Caco-2 (cell line): ENCODE measurements around the gene CDC42SE2. TPM values are rescaled to one million over a fixed set of nuclear protein-coding genes. Genes with fewer than 3 reads are reported as not detected.

Experiments
- BruUV-seq: library from RNA; stranded (reverse); fragments of 400-500 nt; replicated peaks from 2 replicates; lab custom pipeline; 2021; lab: Mats Ljungman, UMichigan
- CTCF ChIA-PET: fragments of 300-600 bp; sonication (Branson Sonifier 250); formaldehyde crosslinking; loops from one replicate; lab custom pipeline; 2022; ENCODE audit warnings: antibody characterized with exemption; lab: Charles Lee
- POLR2A ChIA-PET: fragments of 300-600 bp; sonication (Branson Sonifier 250); formaldehyde crosslinking; loops from one replicate; lab custom pipeline; 2022; ENCODE audit warnings: antibody characterized with exemption; lab: Charles Lee
- DNase-seq, 2 experiments: peaks; one replicate each; pipeline versions ENCODE4 v3.0.0 to v3.0.0-alpha.2; 2020 to 2022
- H3K27me3 ChIP-seq: replicated peaks from 2 replicates; pipeline ENCODE4 v1.6.0; 2011; ENCODE audit warnings: low read length; ENCODE audit not compliant: control insufficient read depth, insufficient read depth
- H3K36me3 ChIP-seq: 2 replicates; pipeline ENCODE4 v1.5.1; 2011; ENCODE audit warnings: low read length; ENCODE audit not compliant: control insufficient read depth, insufficient read depth
- H3K4me1 ChIP-seq: fragments of 250-450 bp; sonication (Bioruptor Pico); 2 replicates; pipeline ENCODE4 v1.5.1; 2020; ENCODE audit warnings: mild to moderate bottlenecking
- H3K4me3 ChIP-seq: 2 replicates; pipeline ENCODE4 v1.5.1; 2011; ENCODE audit warnings: low read depth, mild to moderate bottlenecking, control low read depth, low read length
- H3K9me3 ChIP-seq: fragments of 250-450 bp; sonication (Bioruptor Pico); 2 replicates; pipeline ENCODE4 v1.5.1; 2020; ENCODE audit warnings: mild to moderate bottlenecking, moderate library complexity
- H3K27ac Mint-ChIP-seq: one replicate; pipeline ENCODE4 v1.8.0; 2022; ENCODE audit warnings: mixed read lengths; ENCODE audit not compliant: unreplicated experiment
- H3K27me3 Mint-ChIP-seq: one replicate; pipeline ENCODE4 v1.8.0; 2022; ENCODE audit warnings: mixed read lengths; ENCODE audit not compliant: insufficient read depth, unreplicated experiment
- H3K36me3 Mint-ChIP-seq: one replicate; pipeline ENCODE4 v1.8.0; 2022; ENCODE audit warnings: mild to moderate bottlenecking, mixed read lengths; ENCODE audit not compliant: insufficient read depth, unreplicated experiment
- H3K4me1 Mint-ChIP-seq: one replicate; pipeline ENCODE4 v1.8.0; 2022; ENCODE audit warnings: low read depth, mixed read lengths; ENCODE audit not compliant: unreplicated experiment
- H3K4me3 Mint-ChIP-seq: one replicate; pipeline ENCODE4 v1.8.0; 2022; ENCODE audit warnings: mild to moderate bottlenecking, moderate library complexity, mixed read lengths; ENCODE audit not compliant: unreplicated experiment
- H3K9me3 Mint-ChIP-seq: one replicate; pipeline ENCODE4 v1.8.0; 2022; ENCODE audit warnings: mixed read lengths; ENCODE audit not compliant: unreplicated experiment
- CTCF ChIP-seq, 2 experiments: fragments of 200-600 bp in 1 of 2; IDR thresholded peaks; 1 replicate in 1 of 2; 2 replicates in 1 of 2; pipeline versions ENCODE4 v1.5.1 to v1.8.0; 2011 to 2022; ENCODE audit warnings: antibody characterized with exemption in 1 of 2, control low read depth in 1 of 2, inconsistent platforms in 1 of 2, low read depth in 1 of 2, low read length in 1 of 2, mild to moderate bottlenecking in 1 of 2, moderate library complexity in 1 of 2; ENCODE audit not compliant: insufficient read depth in 1 of 2, severe bottlenecking in 1 of 2, unreplicated experiment in 1 of 2
- intact Hi-C: fragments of 100-400 bp; cut with micrococcal nuclease; formaldehyde crosslinking; loops from one replicate; pipeline ENCODE4 v1.10.0; 2022; ENCODE audit not compliant: unreplicated experiment
- total RNA-seq: library from RNA; stranded (reverse); gene quantifications from 2 replicates; pipeline ENCODE4 v1.2.3, GENCODE V29; 2022

Gene CDC42SE2
- total RNA-seq, 1 experiment from 2014 or later = 39.4 TPM

- H3K9me3 ChIP-seq = no peaks in the 10 kb centered on the region
- no peak overlapping the region for H3K27ac Mint-ChIP-seq
- H3K4me3 ChIP-seq = no peak overlapping the region
- peaks cover 69% of the 10 kb centered on the region for H3K36me3 Mint-ChIP-seq
- no peaks in the 10 kb centered on the region for H3K27me3 ChIP-seq
- no peak overlapping the region for H3K4me3 Mint-ChIP-seq
- peaks cover 19% of the 10 kb centered on the region for H3K9me3 Mint-ChIP-seq
- no peaks in the 10 kb centered on the region for H3K4me1 ChIP-seq
- no peak for DNase-seq
- intact Hi-C loops = no loop called here
- POLR2A ChIA-PET = no interaction called here
- CTCF ChIA-PET = no interaction called here
- no peaks in the 10 kb centered on the region for H3K4me1 Mint-ChIP-seq
- no peaks in the 10 kb centered on the region for H3K27me3 Mint-ChIP-seq
- peaks cover 1% of the 10 kb centered on the region; the same call in 1 of the 2 replicates for H3K36me3 ChIP-seq
- no TSS peak for BruUV-seq
- TF ChIP-seq CTCF (IDR thresholded peaks at IDR 0.05; ENCODE audit: insufficient read depth in 1 of 2, low read depth in 1 of 2, low read length in 1 of 2, severe bottlenecking in 1 of 2, unreplicated experiment in 1 of 2) = no peak
Observed at GRCh38 chr5:131400585-131400984, 136.7 kb downstream of the CDC42SE2 start.

GRCh38 chr5:131405674-131406073 is 141.8 kb downstream of the CDC42SE2 start:
- H3K4me1 ChIP-seq = no peaks in the 10 kb centered on the region
- H3K36me3 ChIP-seq = peaks cover 1% of the 10 kb centered on the region; the same call in 1 of the 2 replicates
- no TSS peak for BruUV-seq
- Mint-ChIP-seq H3K4me3 (no peak overlapping the region), H3K4me1 (no peaks in the 10 kb centered on the region), H3K9me3 (peaks cover 19% of the 10 kb centered on the region), H3K36me3 (peaks cover 62% of the 10 kb centered on the region), H3K27ac (no peak overlapping the region), H3K27me3 (no peaks in the 10 kb centered on the region)
- no peaks in the 10 kb centered on the region for H3K9me3 ChIP-seq
- no peak overlapping the region for H3K4me3 ChIP-seq
- ChIA-PET CTCF (no interaction called here), POLR2A (no interaction called here)
- no peak for DNase-seq
- no peak for TF ChIP-seq CTCF (IDR thresholded peaks at IDR 0.05; ENCODE audit: insufficient read depth in 1 of 2, low read depth in 1 of 2, low read length in 1 of 2, severe bottlenecking in 1 of 2, unreplicated experiment in 1 of 2)
- intact Hi-C loops = no loop called here
- H3K27me3 ChIP-seq = no peaks in the 10 kb centered on the region

- POLR2A ChIA-PET = no interaction called here
Observed at GRCh38 chr5:131406076-131406475, 142.2 kb downstream of the CDC42SE2 start.

More at GRCh38 chr5:131406076-131406475, 142.2 kb downstream of the CDC42SE2 start:
- CTCF ChIA-PET = no interaction called here
- no peaks in the 10 kb centered on the region for H3K4me1 Mint-ChIP-seq
- no peak overlapping the region for H3K4me3 Mint-ChIP-seq
- Histone ChIP-seq H3K36me3 (peaks cover 1% of the 10 kb centered on the region; the same call in 1 of the 2 replicates), H3K4me3 (no peak overlapping the region), H3K9me3 (no peaks in the 10 kb centered on the region), H3K27me3 (no peaks in the 10 kb centered on the region), H3K4me1 (no peaks in the 10 kb centered on the region)
- no peaks in the 10 kb centered on the region for H3K27me3 Mint-ChIP-seq
- peaks cover 19% of the 10 kb centered on the region for H3K9me3 Mint-ChIP-seq
- no peak for DNase-seq
- intact Hi-C loops = no loop called here
- H3K36me3 Mint-ChIP-seq = peaks cover 63% of the 10 kb centered on the region
- BruUV-seq = no TSS peak
- no peak overlapping the region for H3K27ac Mint-ChIP-seq
- TF ChIP-seq CTCF (IDR thresholded peaks at IDR 0.05; ENCODE audit: insufficient read depth in 1 of 2, low read depth in 1 of 2, low read length in 1 of 2, severe bottlenecking in 1 of 2, unreplicated experiment in 1 of 2) = no peak
